Measurements from ENCODE around the gene CTNND2.
"Not testable (repeated sequence)": the region's sequence is repeated elsewhere in the genome, so short reads cannot be mapped to it uniquely, and the experiment has no call there.

Gene CTNND2

DNA sequence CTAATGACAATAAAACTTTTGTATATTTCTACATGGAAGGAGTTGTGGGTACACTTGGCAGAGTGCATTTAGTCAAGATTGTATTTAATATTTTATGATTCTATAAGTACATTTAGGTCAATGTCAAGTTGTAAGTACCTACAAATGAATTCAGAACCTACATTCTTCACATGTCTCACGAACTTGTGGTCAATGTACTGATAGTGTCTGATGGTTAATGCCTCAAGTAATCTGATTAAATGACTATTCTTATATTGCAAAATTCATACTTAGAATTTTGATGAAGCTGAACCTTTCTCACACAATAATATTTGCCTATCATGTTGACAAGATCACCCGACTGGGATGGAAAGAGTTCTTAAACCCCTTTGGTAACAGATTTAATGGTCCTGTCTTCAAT is 444.5 kb downstream of the CTNND2 start:
- no peak for DNase-seq (ENCODE audit: low spot score)

DNA sequence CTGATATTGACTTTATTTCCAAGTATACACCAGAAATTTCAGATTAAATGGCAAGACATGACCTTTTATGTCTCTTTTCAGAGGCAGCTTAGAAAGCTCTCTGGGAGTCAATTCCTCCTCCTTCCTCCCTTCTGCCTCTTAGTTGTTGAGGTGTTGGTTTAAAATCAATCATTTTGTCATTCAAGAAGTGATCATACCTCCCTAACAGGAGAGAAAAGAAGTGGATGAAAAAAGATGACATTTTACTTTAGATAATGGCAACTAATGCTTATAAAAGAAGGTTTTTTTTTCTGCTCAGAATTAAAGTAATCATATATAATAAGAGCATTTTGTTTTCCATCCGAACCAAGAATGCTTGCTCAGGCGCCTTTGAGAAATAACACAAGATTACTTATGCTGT is 448.7 kb downstream of the CTNND2 start:
- DNase-seq (ENCODE audit: low spot score), result no peak

DNA sequence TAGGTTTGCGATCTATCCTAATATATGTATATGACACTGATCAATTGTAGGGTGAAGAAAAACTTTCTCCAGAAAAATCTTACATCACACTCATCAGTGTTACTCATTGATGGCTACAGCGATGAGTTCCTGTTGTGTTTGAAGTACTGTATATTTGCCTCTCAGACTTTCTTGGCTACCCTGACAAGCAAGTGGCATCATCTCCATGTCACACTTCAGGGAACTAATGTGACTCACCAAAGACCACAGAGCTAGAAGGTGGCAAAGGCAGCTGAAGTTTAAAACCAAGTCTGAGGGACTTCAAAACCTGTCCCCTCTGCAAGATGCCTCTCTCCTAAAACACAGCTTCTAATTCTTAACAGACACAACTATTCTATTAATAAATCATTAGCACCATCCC is 451.4 kb downstream of the CTNND2 start:
- DNase-seq (ENCODE audit: low spot score), result no peak

DNA sequence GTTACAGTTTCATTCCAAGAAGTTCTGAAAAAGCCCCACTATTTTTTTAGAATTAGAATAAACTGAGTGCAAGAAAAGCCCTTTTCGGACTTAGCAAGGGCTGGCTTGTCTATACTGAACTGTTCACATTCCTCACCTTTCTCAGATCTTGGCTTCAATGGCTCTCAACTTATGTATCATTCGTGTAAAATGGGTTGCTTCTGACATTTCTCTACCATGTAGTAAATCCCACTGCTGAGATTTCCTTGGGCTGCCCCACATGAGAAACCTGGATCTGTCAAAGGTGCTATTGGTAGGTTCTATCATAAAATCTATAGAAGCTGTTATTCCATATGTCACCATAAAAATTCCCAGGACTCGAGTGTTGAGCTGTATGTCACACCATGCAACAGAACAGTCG is 454.3 kb downstream of the CTNND2 start:
- DNase-seq (ENCODE audit: low spot score), result no peak

DNA sequence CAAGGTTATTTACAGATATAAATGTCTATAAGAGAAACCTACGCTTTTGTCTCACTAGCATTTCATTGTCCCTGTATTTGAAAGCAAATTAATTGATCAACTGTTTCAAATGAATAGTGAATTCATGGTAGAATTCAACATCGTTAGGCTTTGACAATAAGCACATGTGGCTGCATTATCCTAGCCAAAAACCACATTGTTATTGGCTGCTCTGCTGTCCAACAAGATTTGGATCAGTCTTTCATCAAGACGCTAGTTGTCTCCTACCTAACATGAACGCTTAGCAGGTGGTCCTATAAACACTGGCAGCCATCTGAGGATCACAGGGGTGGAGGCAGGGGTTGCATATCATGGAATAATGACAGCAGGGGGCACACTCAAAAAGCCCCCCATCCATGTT is 455.0 kb downstream of the CTNND2 start:
- DNase-seq (ENCODE audit: low spot score), result no peak

DNA sequence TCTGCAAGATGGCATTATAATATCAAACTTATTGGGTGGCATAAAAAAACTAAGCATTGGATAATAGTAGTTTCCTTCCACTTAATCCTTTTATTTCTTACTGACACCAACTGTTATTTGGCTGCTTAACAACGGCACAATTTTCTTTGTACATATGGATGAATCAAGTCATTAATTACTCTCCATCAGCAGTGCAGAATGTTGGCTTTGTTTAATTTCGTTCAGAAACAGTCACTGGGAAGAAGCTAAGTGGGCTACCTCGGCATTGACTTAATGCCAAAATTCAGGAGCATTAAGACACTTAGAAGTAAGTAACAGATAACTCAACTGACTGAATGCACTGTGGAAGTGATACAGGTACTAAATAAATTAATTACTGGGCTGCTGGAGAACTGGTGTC is 460.4 kb downstream of the CTNND2 start:
- no peak for DNase-seq (ENCODE audit: low spot score)

DNA sequence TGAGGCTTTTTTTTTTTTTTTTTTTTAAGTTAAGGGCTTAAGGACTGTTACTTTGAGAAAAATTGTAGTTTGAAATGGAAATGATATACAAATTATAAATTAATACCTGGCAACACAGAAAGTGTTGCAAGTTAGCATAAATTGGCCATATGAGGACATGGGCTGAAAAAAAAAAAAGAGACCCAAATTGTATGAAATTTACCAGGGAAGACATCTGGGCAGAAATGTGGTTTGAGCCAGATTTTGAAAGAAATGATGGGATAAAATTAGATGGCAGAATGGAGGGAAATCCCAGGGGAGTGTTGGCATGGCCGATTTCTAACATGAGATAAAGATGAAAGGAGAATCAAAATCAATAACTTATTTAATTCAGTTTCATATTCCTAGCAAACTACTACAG is 472.1 kb downstream of the CTNND2 start:
- no peak for DNase-seq (ENCODE audit: low spot score)

DNA sequence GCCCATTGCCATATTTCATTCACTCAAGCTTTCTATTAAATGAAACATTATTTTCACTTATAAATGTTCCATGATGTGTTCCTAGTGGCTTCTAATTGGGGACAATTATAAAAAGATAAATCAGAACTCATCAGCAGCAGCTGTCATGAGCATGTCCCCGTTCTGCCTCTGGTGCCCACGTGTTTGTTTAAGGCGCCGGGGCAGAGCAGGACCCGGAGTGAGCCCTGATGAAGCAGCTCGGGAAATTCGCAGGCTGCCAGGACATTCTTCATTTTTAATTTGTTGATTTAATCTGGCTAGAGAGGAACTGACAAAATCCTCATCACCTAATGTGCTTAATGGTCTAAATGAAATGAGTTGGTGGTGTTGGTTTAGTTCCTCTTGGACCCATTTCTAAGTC is 475.0 kb downstream of the CTNND2 start:
- no peak for DNase-seq (ENCODE audit: low spot score)

DNA sequence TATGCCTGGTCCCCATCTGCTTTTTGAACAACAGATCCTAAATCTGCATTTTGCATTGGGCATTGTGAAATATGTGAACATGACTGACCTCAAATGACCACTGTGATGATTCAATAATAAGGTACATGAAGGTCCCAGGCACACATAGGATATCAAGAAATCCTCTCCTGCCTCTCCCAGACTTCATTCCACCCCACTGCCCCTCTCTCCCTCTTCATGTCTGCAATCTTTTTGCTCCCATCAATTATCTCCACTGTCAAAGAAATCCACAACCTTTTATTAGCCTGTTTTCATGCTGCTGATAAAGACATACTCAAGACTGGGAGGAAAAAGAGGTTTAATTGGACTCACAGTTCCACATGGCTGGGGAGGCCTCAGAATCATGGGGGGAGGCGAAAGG is 476.7 kb downstream of the CTNND2 start:
- no peak for DNase-seq (ENCODE audit: low spot score)

DNA sequence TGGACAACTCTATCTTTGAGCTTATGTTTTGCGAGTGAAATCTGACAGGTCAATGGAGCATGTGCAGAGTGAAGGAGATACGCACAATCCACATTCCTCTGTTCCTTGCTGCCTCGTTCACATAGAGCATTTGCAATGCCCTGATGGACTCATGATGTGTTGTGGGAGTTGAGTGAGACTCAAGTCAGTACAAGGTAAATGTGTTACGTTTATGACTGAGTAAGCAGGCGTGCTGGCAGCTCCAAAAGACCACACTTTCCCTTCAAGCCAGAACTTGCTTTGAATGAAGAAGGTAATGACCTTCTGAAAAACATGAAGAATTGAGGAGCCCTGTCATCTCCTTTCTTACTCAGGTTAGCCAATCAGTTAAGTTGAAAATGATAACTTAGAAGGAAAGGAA is 477.8 kb downstream of the CTNND2 start:
- DNase-seq (ENCODE audit: low spot score), result no peak

DNA sequence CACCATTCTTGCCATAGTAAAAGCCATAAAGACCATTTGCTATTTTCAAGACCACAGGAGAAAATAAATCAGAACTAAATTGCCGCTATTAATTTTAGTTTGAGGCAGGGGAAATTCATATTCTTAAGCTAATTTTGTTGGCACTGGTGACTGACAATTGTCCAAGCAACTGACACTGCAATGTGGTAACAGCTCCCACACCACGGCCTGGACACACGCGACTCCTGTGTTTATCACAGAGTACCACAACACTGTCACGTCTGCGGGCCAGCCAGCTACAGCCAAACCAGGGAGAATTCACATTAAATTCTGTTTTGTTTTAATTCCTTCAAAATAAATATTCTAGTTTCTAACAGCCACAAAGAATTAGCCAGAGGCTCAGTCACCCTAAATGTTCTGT is 481.9 kb downstream of the CTNND2 start:
- DNase-seq (ENCODE audit: low spot score), result no peak

DNA sequence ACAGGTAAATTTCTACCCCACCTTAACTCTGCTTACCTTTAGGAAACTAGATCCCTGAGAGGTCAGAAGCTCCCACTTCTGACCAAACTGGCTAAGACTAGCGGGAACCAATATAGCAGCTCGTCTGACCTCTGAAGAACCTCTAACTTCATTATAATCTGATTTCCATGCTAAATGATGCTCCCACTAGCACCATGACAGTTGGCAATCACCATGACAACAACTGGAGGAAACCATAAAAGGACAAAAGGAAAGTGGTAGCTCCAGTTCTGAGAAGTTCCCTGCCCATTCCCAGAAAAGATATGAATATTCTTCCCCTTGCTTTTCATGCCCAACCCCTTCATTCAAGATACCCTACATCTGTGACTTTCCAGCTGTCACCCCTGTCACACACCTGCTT is 483.3 kb downstream of the CTNND2 start:
- no peak for DNase-seq (ENCODE audit: low spot score)

DNA sequence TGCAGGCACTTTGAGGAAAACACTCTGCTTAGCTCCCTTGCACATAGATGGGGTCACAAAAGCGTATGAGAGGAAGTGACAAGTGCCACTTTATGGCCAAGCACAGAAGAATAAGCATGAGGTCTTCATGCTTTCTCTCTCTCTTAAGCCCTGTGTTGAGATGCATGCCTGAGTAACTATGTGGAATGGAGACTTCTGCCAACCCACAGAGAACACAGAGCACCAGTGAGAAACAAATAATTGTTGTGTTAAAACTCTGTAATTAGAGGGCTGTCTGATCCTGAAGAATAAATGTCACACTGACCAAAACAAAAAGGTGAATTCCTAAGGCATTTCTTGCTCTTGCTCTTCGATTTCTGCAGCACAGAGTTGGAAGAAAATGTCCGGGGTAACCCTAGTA is 488.5 kb downstream of the CTNND2 start:
- no peak for DNase-seq (ENCODE audit: low spot score)

DNA sequence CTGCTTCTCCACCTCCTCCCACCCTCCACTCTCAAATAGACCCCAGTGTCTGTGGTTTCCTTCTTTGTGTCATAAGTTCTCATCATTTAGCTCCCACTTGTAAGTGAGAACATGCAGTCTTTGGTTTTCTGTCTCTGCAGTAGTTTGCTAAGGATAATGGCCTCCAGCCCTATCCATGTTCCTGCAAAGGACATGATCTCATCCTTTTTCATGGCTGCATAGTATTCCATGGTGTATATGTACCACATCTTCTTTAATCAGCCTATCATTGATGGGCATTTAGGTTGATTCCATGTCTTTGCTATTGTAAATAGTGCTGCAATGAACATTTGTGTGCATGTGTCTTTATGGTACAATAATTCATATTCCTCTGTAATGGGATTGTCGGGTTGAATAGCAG is 489.5 kb downstream of the CTNND2 start:
- DNase-seq (ENCODE audit: low spot score), result not testable (repeated sequence)

DNA sequence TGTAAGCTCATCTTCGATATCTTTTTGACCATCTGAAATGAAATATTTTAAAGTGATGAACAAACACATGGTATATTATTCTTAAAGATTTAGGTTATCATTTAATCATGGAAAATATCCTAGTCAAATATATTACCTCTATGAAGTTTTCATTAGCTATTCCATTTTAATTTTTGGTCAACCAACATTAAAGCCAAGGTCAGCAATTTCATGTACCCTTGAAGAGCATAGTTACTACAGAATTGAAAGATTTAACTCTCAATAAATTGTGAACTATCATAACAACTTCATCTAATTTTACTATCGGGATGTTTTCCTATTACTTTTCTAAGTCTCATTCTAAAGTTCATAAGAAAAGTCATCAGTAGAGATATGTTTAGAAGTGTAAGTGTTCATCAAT is 492.6 kb downstream of the CTNND2 start:
- no peak for DNase-seq (ENCODE audit: low spot score)

DNA sequence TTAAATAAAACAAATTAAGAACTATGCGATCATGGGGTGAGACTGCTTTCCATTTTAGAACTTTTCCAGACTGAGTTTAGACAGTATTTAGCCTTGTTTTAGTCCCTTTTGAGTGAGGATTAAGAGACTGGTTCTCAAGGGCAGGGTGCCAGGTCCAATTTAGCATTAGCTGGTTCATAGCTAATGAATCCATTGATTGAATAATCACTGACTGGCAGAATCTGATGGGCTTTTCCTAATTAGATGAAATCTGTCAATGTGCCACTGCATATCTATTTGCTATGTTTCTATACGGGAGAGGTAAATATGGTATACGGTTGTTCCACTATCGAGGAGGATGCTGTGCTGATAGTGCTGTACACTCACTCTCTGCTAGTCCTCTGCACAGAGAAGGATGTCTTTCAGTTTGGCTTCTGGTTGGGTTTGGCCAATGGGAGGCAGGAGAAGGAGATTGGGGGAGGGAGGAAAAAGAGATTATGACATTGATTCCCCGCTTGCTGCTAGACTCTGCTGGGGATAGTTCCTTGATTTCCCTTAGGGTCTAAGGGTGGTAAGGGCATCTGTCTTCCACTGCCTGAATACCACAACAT is 496.6 kb downstream of the CTNND2 start:
- DNase-seq (ENCODE audit: low spot score), result no peak

DNA sequence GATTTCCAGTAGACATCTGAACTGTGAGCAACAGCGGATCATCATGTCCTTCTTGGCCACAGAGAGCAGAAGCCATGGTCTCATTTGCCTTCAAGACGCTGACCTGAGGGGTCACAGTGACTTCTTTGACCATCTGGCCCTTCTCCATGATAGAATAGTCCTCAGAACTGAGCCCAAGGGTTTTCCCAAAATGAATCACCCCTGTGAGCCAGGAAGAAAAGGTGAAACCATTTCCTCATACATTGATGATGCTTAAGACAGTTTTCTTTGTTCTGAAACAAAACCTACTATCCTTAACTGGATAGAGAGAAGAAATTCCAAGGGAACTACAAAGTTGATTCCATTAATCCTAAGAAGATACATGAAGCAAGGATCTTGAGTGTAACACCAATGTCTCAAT is 503.9 kb downstream of the CTNND2 start:
- DNase-seq (ENCODE audit: low spot score), result no peak

DNA sequence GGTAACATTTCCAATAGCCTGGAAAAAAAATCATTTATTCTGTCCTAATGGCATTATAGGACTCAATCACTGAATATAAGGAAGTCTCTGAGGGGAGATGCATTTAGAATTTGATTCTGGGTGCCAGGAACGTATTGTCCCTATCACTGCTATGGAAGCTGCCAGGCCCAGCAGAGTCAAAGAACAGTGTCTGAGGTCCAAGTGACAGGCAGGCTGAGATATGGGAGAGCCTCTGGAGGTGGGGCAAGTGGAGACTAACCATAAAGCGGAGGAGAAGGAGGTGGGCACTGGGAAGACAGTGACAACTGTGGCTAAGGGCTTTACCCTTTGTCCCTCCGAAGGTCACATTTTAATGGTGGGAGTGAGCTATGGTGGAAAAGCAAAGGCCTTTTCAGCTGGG is 505.5 kb downstream of the CTNND2 start:
- no peak for DNase-seq (ENCODE audit: low spot score)

DNA sequence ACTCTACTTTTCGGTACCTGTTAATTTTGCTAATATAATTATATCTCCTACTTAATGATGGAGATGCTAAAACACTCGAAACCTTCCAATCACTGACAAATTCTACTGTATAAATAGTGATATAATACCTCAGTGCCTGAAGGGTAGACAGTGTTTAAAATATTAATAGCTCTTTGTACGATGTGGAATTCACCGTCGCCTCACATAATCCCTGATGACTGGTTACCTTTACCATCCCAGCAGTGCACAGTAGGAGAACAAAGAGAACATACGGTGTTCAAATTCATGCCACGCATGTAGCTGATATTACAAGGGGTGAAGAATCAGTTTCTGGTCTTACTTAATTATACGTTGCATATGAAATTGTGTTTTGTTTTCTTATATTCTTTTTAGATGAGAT is 506.7 kb downstream of the CTNND2 start:
- DNase-seq (ENCODE audit: low spot score), result no peak

DNA sequence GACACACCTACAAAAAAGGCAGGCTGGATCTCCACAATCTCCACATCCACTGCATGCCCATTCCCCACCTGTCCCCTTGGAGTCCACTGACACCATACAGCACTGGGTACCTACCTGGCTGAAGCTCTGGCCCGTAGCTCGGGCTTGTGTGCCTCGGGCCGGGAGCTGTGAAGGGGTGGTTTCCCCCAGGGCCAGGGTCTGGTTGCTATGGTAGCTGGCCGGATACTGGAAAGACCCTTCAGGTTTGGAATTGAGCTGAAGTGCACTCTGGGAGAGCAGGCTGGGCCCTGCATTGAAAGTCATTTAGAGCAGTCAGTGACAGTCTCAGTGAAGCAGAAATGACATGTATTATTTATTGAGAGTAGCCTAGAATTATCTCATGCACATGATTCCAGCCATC is 507.3 kb downstream of the CTNND2 start:
- DNase-seq (ENCODE audit: low spot score), result no peak

DNA sequence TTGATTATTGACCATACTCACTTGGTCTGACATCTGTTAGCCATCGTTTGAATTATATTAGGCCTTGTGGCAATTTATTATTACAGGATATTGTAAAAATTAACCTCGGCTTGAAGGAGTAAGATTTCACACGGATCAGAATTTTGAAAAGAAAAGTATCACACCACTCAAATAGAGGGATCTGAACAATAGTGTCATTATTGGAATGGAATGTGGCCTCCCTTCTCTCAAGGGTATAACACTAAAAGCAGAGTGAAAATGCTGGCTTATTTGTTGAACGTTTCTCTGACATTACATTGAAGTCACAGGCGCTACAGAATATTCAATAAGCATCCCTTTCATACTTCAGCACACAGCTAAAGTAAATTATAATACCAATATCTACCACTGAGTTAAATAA is 509.3 kb downstream of the CTNND2 start:
- no peak for DNase-seq (ENCODE audit: low spot score)

DNA sequence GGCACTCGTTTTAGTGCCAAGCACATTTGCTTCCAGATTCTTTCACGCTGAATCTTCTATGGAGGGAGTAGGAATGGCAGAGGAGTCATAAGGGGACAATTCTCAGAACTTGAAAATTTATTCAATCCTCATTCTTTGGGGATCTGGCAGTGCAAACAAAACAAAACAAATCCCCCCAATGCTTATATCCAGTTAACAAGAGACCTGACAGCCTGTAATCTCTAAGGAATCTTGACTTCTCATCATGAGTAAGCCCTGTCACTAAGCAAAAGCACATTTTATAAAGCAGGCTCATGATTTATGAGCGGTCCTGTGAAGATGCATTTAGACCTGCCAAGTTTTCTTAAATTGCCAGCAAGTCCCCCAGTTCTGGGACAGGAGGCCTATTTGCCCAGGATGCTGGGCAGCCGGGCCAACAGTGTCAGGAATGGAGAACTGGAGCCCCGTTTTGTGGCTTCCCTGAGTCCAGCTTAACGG is 513.9 kb downstream of the CTNND2 start:
- no peak for DNase-seq (ENCODE audit: low spot score)

DNA sequence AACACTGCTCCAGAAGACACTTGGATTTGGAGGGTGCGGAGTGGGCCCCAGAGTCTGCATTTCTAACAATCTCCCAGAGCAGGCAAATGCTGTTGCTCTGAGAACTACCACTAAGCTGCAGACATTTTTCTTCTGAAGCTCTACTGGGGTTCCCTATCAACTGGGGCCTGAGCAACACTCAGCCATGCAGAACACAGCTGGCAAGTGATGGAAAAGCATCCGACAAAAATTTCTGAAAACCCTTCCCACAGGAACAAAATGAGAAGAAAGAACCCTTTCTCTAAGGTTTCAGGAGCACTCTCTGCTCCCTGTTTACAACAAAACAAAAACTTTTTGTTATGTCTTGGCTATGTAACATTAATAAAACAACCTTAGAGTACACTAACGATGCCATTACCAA is 516.9 kb downstream of the CTNND2 start:
- no peak for DNase-seq (ENCODE audit: low spot score)

DNA sequence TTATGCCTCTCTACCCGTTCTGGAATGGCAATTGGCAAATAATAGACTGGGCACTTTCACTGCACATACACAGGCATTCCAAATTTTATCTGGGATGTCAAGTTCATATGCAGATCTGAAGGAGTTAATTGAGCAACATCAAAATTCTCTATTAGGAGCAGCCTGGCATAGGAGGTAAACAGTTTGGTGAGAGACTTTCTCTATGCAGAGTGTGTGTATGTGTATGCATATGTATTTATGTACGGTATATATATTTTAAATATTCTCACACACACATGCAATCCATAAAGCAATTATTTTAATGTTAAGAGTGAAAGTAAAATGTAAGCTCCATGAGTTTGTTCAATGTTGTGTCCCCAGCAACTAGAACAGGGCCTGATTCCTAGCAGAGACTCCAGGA is 517.8 kb downstream of the CTNND2 start:
- DNase-seq (ENCODE audit: low spot score), result no peak

DNA sequence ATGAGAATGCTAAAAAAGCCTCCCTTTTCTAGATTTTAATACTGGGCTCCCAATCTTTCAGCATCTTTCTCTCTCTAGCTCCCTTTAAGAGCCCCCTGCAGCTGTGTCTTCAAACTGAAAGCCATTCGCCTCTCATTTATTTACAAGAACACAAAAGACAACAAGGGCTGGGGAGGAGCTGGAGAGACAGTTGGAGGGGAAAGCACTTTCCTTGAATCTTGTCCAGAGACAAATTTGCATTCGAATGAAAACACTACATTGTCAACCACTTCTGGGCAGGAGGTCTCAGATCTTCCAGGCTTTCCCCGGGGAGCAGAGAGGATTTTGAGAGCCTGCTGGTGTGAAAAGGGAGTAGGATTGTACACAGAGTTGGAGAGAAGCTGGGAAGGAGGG is 518.3 kb downstream of the CTNND2 start:
- DNase-seq (ENCODE audit: low spot score), result no peak

Measured in left forelimb (tissue), 1 donor.